ENCODE measurements around the gene MUS81.

- TF ChIP-seq POLR2A (IDR thresholded peaks at IDR 0.05): no peak
- TF ChIP-seq, protein P1, sequence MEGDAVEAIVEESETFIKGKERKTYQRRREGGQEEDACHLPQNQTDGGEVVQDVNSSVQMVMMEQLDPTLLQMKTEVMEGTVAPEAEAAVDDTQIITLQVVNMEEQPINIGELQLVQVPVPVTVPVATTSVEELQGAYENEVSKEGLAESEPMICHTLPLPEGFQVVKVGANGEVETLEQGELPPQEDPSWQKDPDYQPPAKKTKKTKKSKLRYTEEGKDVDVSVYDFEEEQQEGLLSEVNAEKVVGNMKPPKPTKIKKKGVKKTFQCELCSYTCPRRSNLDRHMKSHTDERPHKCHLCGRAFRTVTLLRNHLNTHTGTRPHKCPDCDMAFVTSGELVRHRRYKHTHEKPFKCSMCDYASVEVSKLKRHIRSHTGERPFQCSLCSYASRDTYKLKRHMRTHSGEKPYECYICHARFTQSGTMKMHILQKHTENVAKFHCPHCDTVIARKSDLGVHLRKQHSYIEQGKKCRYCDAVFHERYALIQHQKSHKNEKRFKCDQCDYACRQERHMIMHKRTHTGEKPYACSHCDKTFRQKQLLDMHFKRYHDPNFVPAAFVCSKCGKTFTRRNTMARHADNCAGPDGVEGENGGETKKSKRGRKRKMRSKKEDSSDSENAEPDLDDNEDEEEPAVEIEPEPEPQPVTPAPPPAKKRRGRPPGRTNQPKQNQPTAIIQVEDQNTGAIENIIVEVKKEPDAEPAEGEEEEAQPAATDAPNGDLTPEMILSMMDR (IDR thresholded peaks at IDR 0.05): no peak
- no peak for TF ChIP-seq EP300 (IDR thresholded peaks at IDR 0.05)
Observed at GRCh38 chr11:65900899-65901180, 40.6 kb downstream of the MUS81 start.

All from ovary (tissue), 3 donors.